ENCODE data around the gene LYAR. TPM values are rescaled to one million over a fixed set of nuclear protein-coding genes. Genes with fewer than 3 reads are reported as not detected.

LYAR gene
- total and polyA plus RNA-seq, 4 donors: 3.9 to 5.0 (median 4.6) TPM

DNA sequence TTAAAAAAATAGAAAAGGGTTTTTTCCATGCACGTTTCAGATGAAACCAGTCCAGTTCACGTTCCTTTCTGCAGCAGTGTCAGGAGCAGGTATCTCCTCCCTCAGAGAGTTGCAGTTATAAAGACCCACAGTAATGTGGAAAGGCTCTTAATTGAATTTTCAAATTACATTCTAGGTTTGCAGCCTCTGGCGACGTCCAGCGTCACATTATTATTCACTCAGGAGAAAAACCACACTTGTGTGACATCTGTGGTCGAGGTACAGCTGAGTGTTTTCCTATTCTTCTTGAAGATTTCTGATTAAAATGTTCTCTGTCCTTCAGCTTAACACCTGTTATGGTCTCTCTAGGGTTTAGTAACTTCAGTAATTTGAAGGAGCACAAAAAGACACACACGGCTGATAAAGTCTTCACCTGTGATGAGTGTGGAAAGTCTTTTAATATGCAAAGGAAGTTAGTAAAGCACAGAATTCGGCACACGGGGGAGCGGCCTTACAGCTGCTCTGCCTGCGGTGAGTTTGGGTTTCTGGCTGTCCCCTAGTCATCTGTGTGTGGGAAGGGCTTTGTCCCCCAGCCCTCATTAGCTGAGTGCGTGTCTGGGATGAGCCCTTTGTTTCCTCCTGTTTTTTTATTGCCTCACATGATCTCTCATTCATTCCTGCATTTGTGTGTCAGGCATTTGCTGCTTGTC is 25.7 kb upstream of the LYAR start:
- no peak overlapping the region for H3K9ac ChIP-seq (ENCODE audit: low read depth in 1 of 2, low read length in 2 of 2)
- H3K36me3 ChIP-seq (ENCODE audit: control insufficient read depth in 4 of 4, insufficient read depth in 3 of 4, low read depth in 1 of 4, low read length in 3 of 4): peaks cover 7 to 48% (median 23%) of the 10 kb centered on the region in 4 donors
- no peak for DNase-seq (ENCODE audit: low spot score)

DNA sequence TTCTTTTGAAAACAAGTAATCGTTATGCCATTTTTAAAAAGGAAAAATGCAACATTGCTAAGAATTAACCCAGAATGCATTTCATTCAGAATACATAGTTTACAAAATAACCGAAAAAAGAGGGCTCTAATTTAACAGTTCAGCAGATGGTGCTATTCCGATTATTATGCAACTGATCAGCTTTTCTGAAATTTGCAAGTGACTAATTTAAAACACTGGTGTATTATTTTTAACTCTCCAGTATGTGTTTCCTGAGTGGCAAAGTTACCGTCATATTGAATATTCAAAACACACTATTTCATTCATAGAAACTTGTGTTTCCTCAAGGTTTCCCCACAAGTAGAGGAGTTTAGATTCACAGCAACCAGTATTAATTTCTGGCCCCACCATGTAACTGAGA is 21.2 kb upstream of the LYAR start:
- no peaks in the 10 kb centered on the region for H3K9me3 ChIP-seq (ENCODE audit: control insufficient read depth in 4 of 4, low read length in 3 of 4)
- H3K4me3 ChIP-seq (ENCODE audit: low read depth in 1 of 3, low read length in 3 of 3): no peak overlapping the region
- TF ChIP-seq SP1 (IDR thresholded peaks at IDR 0.05) (no peak), HNF4A (conservative IDR thresholded peaks at IDR 0.05) (no peak), RXRA (IDR thresholded peaks at IDR 0.05) (no peak), NR2F2 (IDR thresholded peaks at IDR 0.05) (no peak), YY1 (IDR thresholded peaks at IDR 0.05) (no peak), FOXA1 (IDR thresholded peaks at IDR 0.05) (no peak), TAF1 (conservative IDR thresholded peaks at IDR 0.05) (no peak)
- TF ChIP-seq, protein P1, sequence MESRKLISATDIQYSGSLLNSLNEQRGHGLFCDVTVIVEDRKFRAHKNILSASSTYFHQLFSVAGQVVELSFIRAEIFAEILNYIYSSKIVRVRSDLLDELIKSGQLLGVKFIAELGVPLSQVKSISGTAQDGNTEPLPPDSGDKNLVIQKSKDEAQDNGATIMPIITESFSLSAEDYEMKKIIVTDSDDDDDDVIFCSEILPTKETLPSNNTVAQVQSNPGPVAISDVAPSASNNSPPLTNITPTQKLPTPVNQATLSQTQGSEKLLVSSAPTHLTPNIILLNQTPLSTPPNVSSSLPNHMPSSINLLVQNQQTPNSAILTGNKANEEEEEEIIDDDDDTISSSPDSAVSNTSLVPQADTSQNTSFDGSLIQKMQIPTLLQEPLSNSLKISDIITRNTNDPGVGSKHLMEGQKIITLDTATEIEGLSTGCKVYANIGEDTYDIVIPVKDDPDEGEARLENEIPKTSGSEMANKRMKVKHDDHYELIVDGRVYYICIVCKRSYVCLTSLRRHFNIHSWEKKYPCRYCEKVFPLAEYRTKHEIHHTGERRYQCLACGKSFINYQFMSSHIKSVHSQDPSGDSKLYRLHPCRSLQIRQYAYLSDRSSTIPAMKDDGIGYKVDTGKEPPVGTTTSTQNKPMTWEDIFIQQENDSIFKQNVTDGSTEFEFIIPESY (IDR thresholded peaks at IDR 0.05): no peak
- TF ChIP-seq, protein P2, sequence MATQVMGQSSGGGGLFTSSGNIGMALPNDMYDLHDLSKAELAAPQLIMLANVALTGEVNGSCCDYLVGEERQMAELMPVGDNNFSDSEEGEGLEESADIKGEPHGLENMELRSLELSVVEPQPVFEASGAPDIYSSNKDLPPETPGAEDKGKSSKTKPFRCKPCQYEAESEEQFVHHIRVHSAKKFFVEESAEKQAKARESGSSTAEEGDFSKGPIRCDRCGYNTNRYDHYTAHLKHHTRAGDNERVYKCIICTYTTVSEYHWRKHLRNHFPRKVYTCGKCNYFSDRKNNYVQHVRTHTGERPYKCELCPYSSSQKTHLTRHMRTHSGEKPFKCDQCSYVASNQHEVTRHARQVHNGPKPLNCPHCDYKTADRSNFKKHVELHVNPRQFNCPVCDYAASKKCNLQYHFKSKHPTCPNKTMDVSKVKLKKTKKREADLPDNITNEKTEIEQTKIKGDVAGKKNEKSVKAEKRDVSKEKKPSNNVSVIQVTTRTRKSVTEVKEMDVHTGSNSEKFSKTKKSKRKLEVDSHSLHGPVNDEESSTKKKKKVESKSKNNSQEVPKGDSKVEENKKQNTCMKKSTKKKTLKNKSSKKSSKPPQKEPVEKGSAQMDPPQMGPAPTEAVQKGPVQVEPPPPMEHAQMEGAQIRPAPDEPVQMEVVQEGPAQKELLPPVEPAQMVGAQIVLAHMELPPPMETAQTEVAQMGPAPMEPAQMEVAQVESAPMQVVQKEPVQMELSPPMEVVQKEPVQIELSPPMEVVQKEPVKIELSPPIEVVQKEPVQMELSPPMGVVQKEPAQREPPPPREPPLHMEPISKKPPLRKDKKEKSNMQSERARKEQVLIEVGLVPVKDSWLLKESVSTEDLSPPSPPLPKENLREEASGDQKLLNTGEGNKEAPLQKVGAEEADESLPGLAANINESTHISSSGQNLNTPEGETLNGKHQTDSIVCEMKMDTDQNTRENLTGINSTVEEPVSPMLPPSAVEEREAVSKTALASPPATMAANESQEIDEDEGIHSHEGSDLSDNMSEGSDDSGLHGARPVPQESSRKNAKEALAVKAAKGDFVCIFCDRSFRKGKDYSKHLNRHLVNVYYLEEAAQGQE (IDR thresholded peaks at IDR 0.05): no peak
- no peaks in the 10 kb centered on the region for H3K4me1 ChIP-seq (ENCODE audit: control insufficient read depth in 4 of 4, insufficient read depth in 4 of 4, low read length in 3 of 4)
- H3K27ac ChIP-seq (ENCODE audit: low read depth in 1 of 2, low read length in 2 of 2): no peak overlapping the region
- peaks cover 1 to 41% (median 17%) of the 10 kb centered on the region in 4 donors for H3K36me3 ChIP-seq (ENCODE audit: control insufficient read depth in 4 of 4, insufficient read depth in 3 of 4, low read depth in 1 of 4, low read length in 3 of 4)
- no peak overlapping the region for H3K9ac ChIP-seq (ENCODE audit: low read depth in 1 of 2, low read length in 2 of 2)
- WGBS: 92% methylated on average over 4 of the region's 4 CpGs
- H3K27me3 ChIP-seq (ENCODE audit: control insufficient read depth in 4 of 4, insufficient read depth in 4 of 4, low read length in 3 of 4): no peaks in the 10 kb centered on the region
- no peak for DNase-seq (ENCODE audit: low spot score)

More for the DNA sequence above, 25.7 kb upstream of the LYAR start:
- Histone ChIP-seq H3K27ac (ENCODE audit: low read depth in 1 of 2, low read length in 2 of 2) (no peak overlapping the region), H3K9me3 (ENCODE audit: control insufficient read depth in 4 of 4, low read length in 3 of 4) (no peaks in the 10 kb centered on the region), H3K4me1 (ENCODE audit: control insufficient read depth in 4 of 4, insufficient read depth in 4 of 4, low read length in 3 of 4) (no peaks in the 10 kb centered on the region), H3K4me3 (ENCODE audit: low read depth in 1 of 3, low read length in 3 of 3) (no peak overlapping the region), H3K27me3 (ENCODE audit: control insufficient read depth in 4 of 4, insufficient read depth in 4 of 4, low read length in 3 of 4) (no peaks in the 10 kb centered on the region)
- TF ChIP-seq, protein P2 (IDR thresholded peaks at IDR 0.05): no peak
- no peak for TF ChIP-seq HNF4A (conservative IDR thresholded peaks at IDR 0.05)
- TF ChIP-seq GABPA (IDR thresholded peaks at IDR 0.05 in 1 of 2, conservative IDR thresholded peaks at IDR 0.05 in 1 of 2): no peak
- no peak for TF ChIP-seq TAF1 (conservative IDR thresholded peaks at IDR 0.05)
- TF ChIP-seq FOXA1 (IDR thresholded peaks at IDR 0.05): no peak
- WGBS: 94% methylated on average over 12 of the region's 12 CpGs

Measured in liver (tissue), 9 donors.